ENCODE results near the gene CENPP. TPM values are rescaled to one million over a fixed set of nuclear protein-coding genes. Genes with fewer than 3 reads are reported as not detected.
"Not testable (repeated sequence)": the region's sequence is repeated elsewhere in the genome, so short reads cannot be mapped to it uniquely, and the experiment has no call there.

Gene CENPP
- total RNA-seq, 8 experiments from 2014 or later, result 1.7 to 22.3 (median 5.0) TPM

GRCh38 chr9:92562461-92562967 lies 236.8 kb downstream of the CENPP start:
- in situ Hi-C loops (cut with MboI; ENCODE audit: low pct_unique_long_range_greater_than_20kb in 2 of 9, low sequenced_read_pairs in 9 of 9, unreplicated experiment in 9 of 9), result no loop called here
- no peak for ATAC-seq (replicated peaks in 6 of 8)
- no peaks in the 10 kb centered on the region for H3K4me1 ChIP-seq (replicated peaks in 1 of 2)
- 11 to 100% (median 87%) methylated on average over 1 to 5 of the region's 5 CpGs; no CpG with 5 or more reads in 1 of the 10 experiments for WGBS, 10 experiments
- no peak overlapping the region for H3K4me3 ChIP-seq
- H3K27ac ChIP-seq, result no peak overlapping the region

GRCh38 chr9:92563116-92564100 lies 237.7 kb downstream of the CENPP start:
- 0 to 100% (median 79%) methylated on average over 1 to 3 of the region's 3 CpGs; no CpG with 5 or more reads in 2 of the 10 experiments for WGBS, 10 experiments
- in situ Hi-C loops (cut with MboI; ENCODE audit: low pct_unique_long_range_greater_than_20kb in 2 of 9, low sequenced_read_pairs in 9 of 9, unreplicated experiment in 9 of 9), result no loop called here
- ATAC-seq (replicated peaks in 6 of 8), result peak in 1 of 8 experiments; percentile 62

GRCh38 chr9:92564504-92564903 lies 238.8 kb downstream of the CENPP start:
- no peak overlapping the region for H3K4me3 ChIP-seq
- in situ Hi-C loops (cut with MboI; ENCODE audit: low pct_unique_long_range_greater_than_20kb in 2 of 9, low sequenced_read_pairs in 9 of 9, unreplicated experiment in 9 of 9), result no loop called here
- H3K27ac ChIP-seq, result no peak overlapping the region
- no peaks in the 10 kb centered on the region for H3K4me1 ChIP-seq (replicated peaks in 1 of 2)
- ATAC-seq (replicated peaks in 6 of 8), result no peak

More at GRCh38 chr9:92563116-92564100, 237.7 kb downstream of the CENPP start:
- Histone ChIP-seq H3K27ac (no peak overlapping the region), H3K4me1 (replicated peaks in 1 of 2) (no peaks in the 10 kb centered on the region), H3K4me3 (no peak overlapping the region)

GRCh38 chr9:92564982-92565381 lies 239.2 kb downstream of the CENPP start:
- no peak for ATAC-seq (replicated peaks in 6 of 8)
- Histone ChIP-seq H3K27ac (no peak overlapping the region), H3K4me1 (replicated peaks in 1 of 2) (no peaks in the 10 kb centered on the region), H3K4me3 (no peak overlapping the region)
- in situ Hi-C loops (cut with MboI; ENCODE audit: low pct_unique_long_range_greater_than_20kb in 2 of 9, low sequenced_read_pairs in 9 of 9, unreplicated experiment in 9 of 9), result no loop called here
- 20 to 100% (median 85%) methylated on average over 1 to 2 of the region's 2 CpGs; no CpG with 5 or more reads in 2 of the 10 experiments for WGBS, 10 experiments

GRCh38 chr9:92571871-92572270 lies 246.1 kb downstream of the CENPP start:
- 80 to 100% (median 87%) methylated on average over 1 to 2 of the region's 2 CpGs; no CpG with 5 or more reads in 6 of the 10 experiments for WGBS, 10 experiments

GRCh38 chr9:92573612-92574011 lies 247.9 kb downstream of the CENPP start:
- ATAC-seq (replicated peaks in 6 of 8); H3K4me3 ChIP-seq; in situ Hi-C loops (cut with MboI; ENCODE audit: low pct_unique_long_range_greater_than_20kb in 2 of 9, low sequenced_read_pairs in 9 of 9, unreplicated experiment in 9 of 9); H3K4me1 ChIP-seq (replicated peaks in 1 of 2); H3K27ac ChIP-seq: not testable (repeated sequence)
- 80 to 100% (median 91%) methylated on average over 1 to 9 of the region's 14 CpGs; no CpG with 5 or more reads in 5 of the 10 experiments for WGBS, 10 experiments

More at GRCh38 chr9:92571871-92572270, 246.1 kb downstream of the CENPP start:
- ATAC-seq (replicated peaks in 6 of 8); H3K27ac ChIP-seq; H3K4me3 ChIP-seq; H3K4me1 ChIP-seq (replicated peaks in 1 of 2); in situ Hi-C loops (cut with MboI; ENCODE audit: low pct_unique_long_range_greater_than_20kb in 2 of 9, low sequenced_read_pairs in 9 of 9, unreplicated experiment in 9 of 9): not testable (repeated sequence)

- 50 to 100% (median 83%) methylated on average over 1 of the region's 1 CpG; no CpG with 5 or more reads in 3 of the 10 experiments for WGBS, 10 experiments
- H3K4me3 ChIP-seq, result no peak overlapping the region
- in situ Hi-C loops (cut with MboI; ENCODE audit: low pct_unique_long_range_greater_than_20kb in 2 of 9, low sequenced_read_pairs in 9 of 9, unreplicated experiment in 9 of 9), result no loop called here
- H3K27ac ChIP-seq, result no peak overlapping the region
- ATAC-seq (replicated peaks in 6 of 8), result peak in 2 of 8 experiments; percentile 25 to 49
- H3K4me1 ChIP-seq (replicated peaks in 1 of 2), result no peaks in the 10 kb centered on the region
Observed at GRCh38 chr9:92576175-92576574, 250.4 kb downstream of the CENPP start.

- ATAC-seq (replicated peaks in 6 of 8), result peak in 3 of 8 experiments; percentile 25 to 62 (median 27)
- H3K4me1 ChIP-seq (replicated peaks in 1 of 2), result no peaks in the 10 kb centered on the region
- H3K4me3 ChIP-seq, result no peak overlapping the region
- no peak overlapping the region for H3K27ac ChIP-seq
- in situ Hi-C loops (cut with MboI; ENCODE audit: low pct_unique_long_range_greater_than_20kb in 2 of 9, low sequenced_read_pairs in 9 of 9, unreplicated experiment in 9 of 9), result no loop called here
- 0 to 100% (median 62%) methylated on average over 1 of the region's 1 CpG; no CpG with 5 or more reads in 3 of the 10 experiments for WGBS, 10 experiments
Observed at GRCh38 chr9:92589923-92590322, 264.2 kb downstream of the CENPP start.

GRCh38 chr9:92590377-92590776 lies 264.6 kb downstream of the CENPP start:
- H3K4me3 ChIP-seq, result no peak overlapping the region
- no peak overlapping the region for H3K27ac ChIP-seq
- peak in 3 of 8 experiments; percentile 94 to 98 (median 97) for ATAC-seq (replicated peaks in 6 of 8)
- in situ Hi-C loops (cut with MboI; ENCODE audit: low pct_unique_long_range_greater_than_20kb in 2 of 9, low sequenced_read_pairs in 9 of 9, unreplicated experiment in 9 of 9), result no loop called here
- no peaks in the 10 kb centered on the region for H3K4me1 ChIP-seq (replicated peaks in 1 of 2)
- 0 to 57% (median 33%) methylated on average over 1 to 3 of the region's 3 CpGs for WGBS, 10 experiments

GRCh38 chr9:92592537-92592936 lies 266.8 kb downstream of the CENPP start:
- Histone ChIP-seq H3K27ac (no peak overlapping the region), H3K4me1 (replicated peaks in 1 of 2) (no peaks in the 10 kb centered on the region), H3K4me3 (no peak overlapping the region)
- in situ Hi-C loops (cut with MboI; ENCODE audit: low pct_unique_long_range_greater_than_20kb in 2 of 9, low sequenced_read_pairs in 9 of 9, unreplicated experiment in 9 of 9), result no loop called here
- WGBS, 10 experiments, result 0 to 100% (median 84%) methylated on average over 1 of the region's 1 CpG; no CpG with 5 or more reads in 6 of the 10 experiments
- no peak for ATAC-seq (replicated peaks in 6 of 8)

- no peak overlapping the region for H3K4me3 ChIP-seq
- no peak overlapping the region for H3K27ac ChIP-seq
- 46 to 100% (median 71%) methylated on average over 1 to 7 of the region's 7 CpGs; no CpG with 5 or more reads in 1 of the 10 experiments for WGBS, 10 experiments
- H3K4me1 ChIP-seq (replicated peaks in 1 of 2), result no peaks in the 10 kb centered on the region
- in situ Hi-C loops (cut with MboI; ENCODE audit: low pct_unique_long_range_greater_than_20kb in 2 of 9, low sequenced_read_pairs in 9 of 9, unreplicated experiment in 9 of 9), result no loop called here
- no peak for ATAC-seq (replicated peaks in 6 of 8)
Observed at GRCh38 chr9:92592946-92593861, 267.5 kb downstream of the CENPP start.

GRCh38 chr9:92595075-92595474 lies 269.3 kb downstream of the CENPP start:
- in situ Hi-C loops (cut with MboI; ENCODE audit: low pct_unique_long_range_greater_than_20kb in 2 of 9, low sequenced_read_pairs in 9 of 9, unreplicated experiment in 9 of 9); H3K4me1 ChIP-seq (replicated peaks in 1 of 2); ATAC-seq (replicated peaks in 6 of 8); H3K4me3 ChIP-seq; H3K27ac ChIP-seq: not testable (repeated sequence)
- WGBS, 10 experiments, result 86 to 100% (median 94%) methylated on average over 1 of the region's 1 CpG; no CpG with 5 or more reads in 6 of the 10 experiments
